DMS153 (cell line): ENCODE measurements around the gene POSTN.

Experiments
- DNase-seq: peaks from one replicate; lab custom pipeline; 2025; lab: John Stamatoyannopoulos, UW

The POSTN gene

DNA sequence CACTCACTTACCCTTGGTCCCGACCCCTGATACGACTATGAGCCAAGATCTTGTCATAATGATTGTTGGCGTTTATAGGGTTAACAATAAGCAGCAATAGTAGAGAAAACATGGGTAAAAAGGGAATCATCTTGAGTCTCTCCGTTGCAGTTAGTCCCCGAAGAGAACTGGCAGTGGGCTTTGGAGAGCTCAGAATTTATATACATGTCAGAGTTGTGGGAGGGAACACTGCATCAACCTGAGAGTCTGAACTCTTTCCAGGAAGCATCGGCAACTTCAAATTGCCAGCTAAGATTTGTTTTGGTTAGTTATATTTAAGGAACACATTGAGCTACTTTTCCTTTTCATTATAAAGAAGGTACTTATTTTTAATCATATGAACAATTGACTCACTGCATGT, at the start of gene POSTN:
TSS of gene POSTN (minus strand) at position 172 of the 400 bp plus-strand sequence. CDS start at position 130, 42 bp downstream.
- no peak for DNase-seq

GRCh38 chr13:37647031-37647650, 48.6 kb upstream of the POSTN start:
- DNase-seq, result peak; percentile 32

GRCh38 chr13:37646531-37646930, 48.0 kb upstream of the POSTN start:
- DNase-seq, result no peak

GRCh38 chr13:37645181-37645740, 46.7 kb upstream of the POSTN start:
- DNase-seq, result no peak

GRCh38 chr13:37641391-37641790, 42.8 kb upstream of the POSTN start:
- no peak for DNase-seq

- peak; percentile 11 for DNase-seq
Measured at GRCh38 chr13:37640499-37640898, 41.9 kb upstream of the POSTN start.

- DNase-seq, result no peak
Measured at GRCh38 chr13:37636701-37637100, 38.1 kb upstream of the POSTN start.

- DNase-seq, result no peak
Measured at GRCh38 chr13:37632294-37632693, 33.7 kb upstream of the POSTN start.

GRCh38 chr13:37627428-37627827, 28.9 kb upstream of the POSTN start:
- peak; percentile 94 for DNase-seq

GRCh38 chr13:37621811-37622361, 23.3 kb upstream of the POSTN start:
- no peak for DNase-seq

- no peak for DNase-seq
Measured at GRCh38 chr13:37618554-37618953, 20.0 kb upstream of the POSTN start.

- DNase-seq, result no peak
Measured at GRCh38 chr13:37617173-37617572, 18.6 kb upstream of the POSTN start.

DNA sequence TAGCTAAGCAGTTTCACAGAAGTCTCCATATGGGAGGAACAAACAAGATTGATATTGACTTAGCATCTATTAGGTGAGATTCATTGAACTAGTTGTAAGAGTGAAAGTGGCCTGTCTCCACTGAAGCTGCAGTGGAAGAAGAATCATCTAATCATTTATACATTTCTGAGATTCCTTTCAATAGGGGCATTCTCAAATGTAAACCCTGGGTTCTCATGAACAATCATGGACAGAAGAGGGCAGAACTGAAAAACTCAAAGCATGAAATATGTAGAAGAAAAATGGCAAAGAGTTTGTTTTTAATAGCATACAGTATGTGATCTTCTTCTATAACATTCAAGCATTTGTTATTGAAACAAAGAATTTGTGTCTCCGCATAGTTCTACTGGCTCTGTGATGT, 17.6 kb upstream of the POSTN start:
- DNase-seq, result no peak

- no peak for DNase-seq
Measured at GRCh38 chr13:37615276-37615675, 16.7 kb upstream of the POSTN start.

GRCh38 chr13:37613638-37614037, 15.1 kb upstream of the POSTN start:
- DNase-seq, result no peak

DNA sequence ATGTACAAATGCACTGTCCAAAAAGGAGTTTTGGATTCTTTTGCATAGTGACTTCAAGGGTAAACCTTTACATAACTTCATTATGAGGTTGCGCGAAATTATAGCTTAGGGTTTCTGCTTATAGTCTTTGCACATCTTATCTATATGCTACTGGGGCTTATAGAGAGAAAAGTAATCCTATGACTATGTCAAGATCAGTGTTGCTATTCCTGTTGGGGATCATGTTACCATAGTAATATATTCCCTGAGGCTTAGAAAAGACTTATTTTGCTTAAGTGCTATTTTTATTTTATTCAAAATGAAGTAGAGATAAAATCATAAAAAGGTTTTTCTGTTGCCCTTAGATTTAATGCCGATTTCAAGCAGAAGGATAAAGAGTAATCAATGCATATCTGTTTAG, 14.7 kb upstream of the POSTN start:
- no peak for DNase-seq

DNA sequence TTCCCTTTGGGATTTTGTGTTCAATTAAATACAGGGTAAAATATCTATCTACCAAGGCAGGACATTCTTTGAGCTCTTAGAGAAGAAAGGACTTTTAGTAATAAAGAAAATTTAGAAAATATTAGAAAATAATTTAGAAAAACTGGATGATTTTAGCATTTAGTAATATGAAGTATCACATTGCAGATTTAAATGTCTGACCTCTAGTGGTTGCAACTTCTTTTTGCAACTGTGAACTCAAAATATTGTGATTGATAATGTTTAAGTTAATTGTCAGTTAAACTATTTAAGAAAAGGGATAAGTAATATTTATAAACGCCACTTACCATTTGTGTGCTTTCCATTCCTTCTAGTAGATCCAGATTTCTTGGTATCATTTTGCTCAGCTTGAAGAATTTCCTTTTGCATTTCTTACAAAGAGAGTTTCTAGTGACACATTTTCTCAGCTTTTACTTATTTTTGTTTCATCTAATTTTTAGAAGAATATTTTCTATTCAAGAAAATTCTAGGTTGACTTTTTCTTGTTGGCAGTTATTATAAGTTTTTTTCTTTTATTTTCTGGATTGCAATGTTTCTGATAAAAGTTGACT, 10.3 kb upstream of the POSTN start:
- no peak for DNase-seq

DNA sequence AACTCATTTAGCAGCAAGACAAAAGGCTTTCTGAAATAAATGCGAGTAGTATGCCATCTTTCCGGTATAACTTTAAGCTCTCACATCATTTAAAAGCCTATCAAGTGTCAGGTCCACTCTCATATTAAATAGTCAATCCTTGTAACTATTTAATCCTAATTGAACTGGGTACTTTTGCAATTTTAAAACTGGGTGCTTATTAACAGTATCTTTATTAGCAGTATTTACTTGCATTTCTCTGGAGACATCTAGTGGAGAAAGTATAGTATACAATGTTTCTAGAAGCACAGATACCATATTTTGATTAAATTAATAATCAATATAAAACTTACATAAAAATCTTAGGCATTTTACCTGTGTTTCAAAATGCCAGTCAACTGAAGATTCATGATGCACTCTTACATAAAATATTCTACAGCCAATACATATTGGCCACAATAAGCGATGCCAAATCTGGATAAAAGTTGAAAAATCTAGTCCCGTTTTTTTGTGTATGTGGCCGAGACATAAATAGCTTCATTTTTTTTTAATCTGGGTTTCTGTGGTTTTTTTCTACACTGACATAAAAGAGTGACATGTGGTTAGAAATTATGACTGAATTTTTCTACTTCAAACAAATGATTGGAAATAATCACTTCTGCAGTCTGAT, 4.3 kb upstream of the POSTN start:
- DNase-seq, result peak; percentile 24

DNA sequence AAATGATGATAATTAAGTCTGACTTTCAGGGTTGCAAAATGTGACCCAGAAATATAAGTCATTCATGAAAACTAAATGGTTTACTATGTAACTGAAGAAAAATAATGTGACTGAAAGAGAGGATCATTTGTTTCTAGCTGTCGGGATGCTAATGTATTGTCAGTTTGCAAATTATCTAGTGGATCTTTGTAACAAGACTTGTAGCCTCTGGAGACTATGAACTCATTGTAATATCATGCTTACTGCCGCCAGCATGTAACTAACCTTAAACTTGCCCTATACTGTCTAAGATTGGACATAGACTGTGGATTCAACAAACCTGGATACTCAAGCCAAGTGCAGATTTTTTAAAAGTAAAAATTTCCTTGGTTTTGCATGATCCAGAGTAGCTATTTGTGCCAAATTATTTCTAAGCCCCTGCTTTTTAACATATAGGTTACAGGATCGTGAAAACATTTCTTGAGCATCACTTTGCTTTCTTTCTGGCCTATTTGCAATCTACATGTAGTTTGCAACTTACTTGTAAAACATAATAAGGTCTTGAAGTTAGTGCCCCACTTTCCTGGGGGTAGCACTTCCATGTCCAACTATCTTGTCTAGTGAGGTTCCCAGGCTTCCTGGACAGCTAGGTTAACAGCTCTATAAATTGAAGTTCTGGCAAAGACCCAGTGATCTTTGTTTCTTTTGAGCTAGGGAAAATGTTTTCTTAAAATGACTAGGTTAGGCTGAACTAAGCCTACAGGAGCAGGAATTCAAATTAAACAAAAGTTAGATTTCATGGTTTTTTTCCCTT, 3.3 kb upstream of the POSTN start:
- no peak for DNase-seq

- no peak for DNase-seq
Measured at GRCh38 chr13:37599519-37599918, 951 bp upstream of the POSTN start.

DNA sequence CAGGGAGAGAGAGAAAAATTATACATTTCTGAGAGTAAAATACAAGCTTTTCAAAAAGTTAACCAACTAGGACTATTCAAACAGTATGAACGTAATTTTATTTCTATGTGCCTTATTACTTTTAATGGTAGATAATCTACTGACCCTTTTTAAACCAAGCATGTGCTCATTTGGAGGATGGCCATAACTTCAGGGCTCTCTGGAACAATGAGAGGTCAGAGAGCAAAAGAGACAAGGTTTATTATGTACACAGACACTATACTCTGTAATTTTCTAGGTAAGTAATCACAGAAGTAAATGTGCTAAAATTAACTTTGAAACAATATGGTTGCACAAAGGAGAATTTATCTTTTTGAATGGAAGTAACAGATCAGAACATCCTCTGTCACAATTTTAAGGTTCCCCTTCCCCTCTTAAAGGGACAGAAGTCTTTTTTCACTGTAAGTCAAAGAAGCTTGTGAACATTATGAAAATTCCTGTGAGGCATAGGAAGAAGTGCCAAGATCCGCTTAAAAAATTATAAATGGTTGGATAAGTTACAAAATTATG, 1.0 kb downstream of the POSTN start:
- DNase-seq, result no peak

- DNase-seq, result no peak
Measured at GRCh38 chr13:37596805-37597204, 1.8 kb downstream of the POSTN start.
